HEK293 (cell line): ENCODE measurements around the gene FOXL2NB.

Experiments
- CTCF ChIA-PET: fragments of 350-600 bp; formaldehyde crosslinking; extraction: SDS; loops from one replicate; lab custom pipeline; 2021; ENCODE audit warnings: antibody characterized with exemption; lab: Yijun Ruan, JAX
- POLR2A ChIA-PET: fragments of 300-600 bp; formaldehyde crosslinking; extraction: SDS; loops from one replicate; lab custom pipeline; 2020; ENCODE audit warnings: antibody characterized with exemption, inconsistent platforms; lab: Yijun Ruan, JAX
- H3K27ac ChIP-seq: fragments of 200-500 bp; sonication (Bioruptor generic); 2 replicates; pipeline ENCODE4 v1.5.1; 2014; ENCODE audit warnings: low read depth, low read length, control low read depth, inconsistent platforms; ENCODE audit errors: extremely low read depth
- H3K36me3 ChIP-seq, 2 experiments: fragments of 200-500 bp in 1 of 2; sonication (Bioruptor generic) in 1 of 2; 1 replicate in 1 of 2; 2 replicates in 1 of 2; pipeline ENCODE4 v1.5.1; 2014 to 2017; ENCODE audit warnings: inconsistent platforms in 2 of 2, low read length in 2 of 2; ENCODE audit not compliant: control insufficient read depth in 2 of 2, insufficient read depth in 1 of 2
- H3K4me1 ChIP-seq: fragments of 200-500 bp; sonication (Bioruptor generic); 2 replicates; pipeline ENCODE4 v1.5.1; 2014; ENCODE audit warnings: mild to moderate bottlenecking, low read length, inconsistent platforms; ENCODE audit not compliant: control insufficient read depth, insufficient read depth
- H3K4me3 ChIP-seq: 2 replicates; pipeline ENCODE4 v1.5.1; 2011; ENCODE audit warnings: low read depth, mild to moderate bottlenecking, control low read depth, low read length, moderate library complexity
- H3K9me3 ChIP-seq: fragments of 200-500 bp; sonication (Bioruptor generic); 2 replicates; pipeline ENCODE4 v1.5.1; 2014; ENCODE audit warnings: low read depth, low read length, inconsistent platforms; ENCODE audit not compliant: control insufficient read depth, insufficient read depth
- HOXA7 ChIP-seq: sonication (generic); formaldehyde crosslinking; IDR thresholded peaks from 2 replicates; pipeline ENCODE4 v1.8.1; 2022; ENCODE audit warnings: missing genetic modification reagents, borderline replicate concordance
- HOXD13 ChIP-seq: sonication (generic); formaldehyde crosslinking; IDR thresholded peaks from 2 replicates; pipeline ENCODE4 v1.8.0; 2022; ENCODE audit warnings: missing genetic modification reagents, borderline replicate concordance
- PRDM6 ChIP-seq: fragments of 450-650 bp; formaldehyde crosslinking; IDR thresholded peaks from 2 replicates; pipeline ENCODE4 v1.5.1; 2017; ENCODE audit warnings: missing biosample characterization, missing genetic modification characterization
- SCRT1 ChIP-seq: fragments of 450-650 bp; formaldehyde crosslinking; IDR thresholded peaks from 2 replicates; pipeline ENCODE4 v1.5.1; 2016; ENCODE audit warnings: missing biosample characterization, missing genetic modification characterization, borderline replicate concordance
- SP2 ChIP-seq: fragments of 450-650 bp; formaldehyde crosslinking; IDR thresholded peaks from 2 replicates; pipeline ENCODE4 v1.5.1; 2016; ENCODE audit warnings: missing biosample characterization, missing genetic modification characterization
- ZBTB11 ChIP-seq: fragments of 450-650 bp; formaldehyde crosslinking; conservative IDR thresholded peaks from 2 replicates; pipeline ENCODE4 v1.5.1; 2016; ENCODE audit warnings: low read depth, missing biosample characterization, missing genetic modification characterization
- ZNF146 ChIP-seq: fragments of 450-650 bp; formaldehyde crosslinking; IDR thresholded peaks from 2 replicates; pipeline ENCODE4 v1.5.1; 2016; ENCODE audit warnings: missing biosample characterization, missing genetic modification characterization
- ZNF16 ChIP-seq: fragments of 450-650 bp; formaldehyde crosslinking; IDR thresholded peaks from 2 replicates; pipeline ENCODE4 v1.5.1; 2016; ENCODE audit warnings: low read depth, missing biosample characterization, missing genetic modification characterization
- ZNF169 ChIP-seq: fragments of 450-650 bp; formaldehyde crosslinking; IDR thresholded peaks from 2 replicates; pipeline ENCODE4 v1.5.1; 2016; ENCODE audit warnings: missing biosample characterization, missing genetic modification characterization
- ZNF214 ChIP-seq: fragments of 450-650 bp; formaldehyde crosslinking; IDR thresholded peaks from 2 replicates; pipeline ENCODE4 v1.5.1; 2017; ENCODE audit warnings: missing biosample characterization, mild to moderate bottlenecking, missing genetic modification characterization, borderline replicate concordance
- ZNF280C ChIP-seq: fragments of 450-650 bp; formaldehyde crosslinking; IDR thresholded peaks from 2 replicates; pipeline ENCODE4 v1.5.1; 2016; ENCODE audit warnings: missing biosample characterization, missing genetic modification characterization
- ZNF366 ChIP-seq: fragments of 450-650 bp; formaldehyde crosslinking; conservative IDR thresholded peaks from 2 replicates; pipeline ENCODE4 v1.5.1; 2016; ENCODE audit warnings: missing biosample characterization, missing genetic modification characterization
- ZNF530 ChIP-seq: fragments of 450-650 bp; formaldehyde crosslinking; IDR thresholded peaks from 2 replicates; pipeline ENCODE4 v1.5.1; 2016; ENCODE audit warnings: low read depth, missing biosample characterization, missing genetic modification characterization
- ZNF610 ChIP-seq: fragments of 450-650 bp; formaldehyde crosslinking; IDR thresholded peaks from 2 replicates; pipeline ENCODE4 v1.5.1; 2016; ENCODE audit warnings: missing biosample characterization, missing genetic modification characterization, borderline replicate concordance
- ZNF621 ChIP-seq: fragments of 450-650 bp; formaldehyde crosslinking; IDR thresholded peaks from 2 replicates; pipeline ENCODE4 v1.5.1; 2017; ENCODE audit warnings: missing biosample characterization, missing genetic modification characterization
- ZNF624 ChIP-seq: fragments of 450-650 bp; formaldehyde crosslinking; IDR thresholded peaks from 2 replicates; pipeline ENCODE4 v1.5.1; 2017; ENCODE audit warnings: missing biosample characterization, missing genetic modification characterization
- ZNF701 ChIP-seq: fragments of 450-650 bp; formaldehyde crosslinking; IDR thresholded peaks from 2 replicates; pipeline ENCODE4 v1.5.1; 2016; ENCODE audit warnings: missing biosample characterization, missing genetic modification characterization
- ZNF830 ChIP-seq: fragments of 450-650 bp; IDR thresholded peaks from 2 replicates; pipeline ENCODE4 v1.5.0; 2018; ENCODE audit warnings: missing biosample characterization, missing genetic modification characterization, low read depth, mild to moderate bottlenecking, moderate library complexity
- TF ChIP-seq, protein P1 (sequence below): fragments of 450-650 bp; formaldehyde crosslinking; IDR thresholded peaks from 2 replicates; pipeline ENCODE4 v1.5.1; 2017; ENCODE audit warnings: missing biosample characterization, missing genetic modification characterization
- TF ChIP-seq, protein P2 (sequence below): fragments of 450-650 bp; formaldehyde crosslinking; IDR thresholded peaks from 2 replicates; pipeline ENCODE4 v1.5.1; 2016; ENCODE audit warnings: missing biosample characterization, missing genetic modification characterization

FOXL2NB gene

GRCh38 chr3:138944929-138945708 lies 1.9 kb upstream of the FOXL2NB start:
- no peak overlapping the region for H3K27ac ChIP-seq
- ChIA-PET CTCF (interaction anchor here (0.8 to 1.2 kb wide), 2 partner anchors 22 to 29 kb away, joined by 3 to 4 read pairs; no protein-coding TSS in a partner anchor), POLR2A (no interaction called here)
- no peak for TF ChIP-seq ZBTB11
- TF ChIP-seq ZNF701 (tag by site-specific recombination), result no peak
- no peak for TF ChIP-seq HOXD13
- TF ChIP-seq ZNF169, result no peak
- no peak for TF ChIP-seq PRDM6
- no peak for TF ChIP-seq ZNF621
- no peaks in the 10 kb centered on the region for H3K36me3 ChIP-seq
- H3K4me1 ChIP-seq, result no peaks in the 10 kb centered on the region
- no peak overlapping the region for H3K4me3 ChIP-seq
- H3K9me3 ChIP-seq, result no peaks in the 10 kb centered on the region

- Histone ChIP-seq H3K27ac (no peak overlapping the region), H3K9me3 (no peaks in the 10 kb centered on the region), H3K4me3 (peak overlapping the region; percentile 21), H3K36me3 (no peaks in the 10 kb centered on the region), H3K4me1 (no peaks in the 10 kb centered on the region)
- CTCF ChIA-PET, result interaction anchor here (0.8 to 1.4 kb wide), 2 partner anchors 30 to 383 kb away, joined by 3 to 7 read pairs; no protein-coding TSS in a partner anchor
- POLR2A ChIA-PET, result no interaction called here
- TF ChIP-seq ZNF530 (tag by site-specific recombination) (no peak), ZNF280C (tag by site-specific recombination) (no peak), ZNF830 (no peak), SP2 (tag by site-specific recombination) (no peak), ZNF16 (tag by site-specific recombination) (no peak), ZNF624 (tag by site-specific recombination) (no peak), ZNF366 (tag by site-specific recombination) (no peak), SCRT1 (tag by site-specific recombination) (no peak), ZNF214 (tag by site-specific recombination) (no peak), ZNF146 (tag by site-specific recombination) (no peak), HOXA7 (CRISPR knock-in tag) (no peak), ZNF610 (tag by site-specific recombination) (no peak)
- TF ChIP-seq, protein P1, sequence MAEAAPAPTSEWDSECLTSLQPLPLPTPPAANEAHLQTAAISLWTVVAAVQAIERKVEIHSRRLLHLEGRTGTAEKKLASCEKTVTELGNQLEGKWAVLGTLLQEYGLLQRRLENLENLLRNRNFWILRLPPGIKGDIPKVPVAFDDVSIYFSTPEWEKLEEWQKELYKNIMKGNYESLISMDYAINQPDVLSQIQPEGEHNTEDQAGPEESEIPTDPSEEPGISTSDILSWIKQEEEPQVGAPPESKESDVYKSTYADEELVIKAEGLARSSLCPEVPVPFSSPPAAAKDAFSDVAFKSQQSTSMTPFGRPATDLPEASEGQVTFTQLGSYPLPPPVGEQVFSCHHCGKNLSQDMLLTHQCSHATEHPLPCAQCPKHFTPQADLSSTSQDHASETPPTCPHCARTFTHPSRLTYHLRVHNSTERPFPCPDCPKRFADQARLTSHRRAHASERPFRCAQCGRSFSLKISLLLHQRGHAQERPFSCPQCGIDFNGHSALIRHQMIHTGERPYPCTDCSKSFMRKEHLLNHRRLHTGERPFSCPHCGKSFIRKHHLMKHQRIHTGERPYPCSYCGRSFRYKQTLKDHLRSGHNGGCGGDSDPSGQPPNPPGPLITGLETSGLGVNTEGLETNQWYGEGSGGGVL, result no peak
- TF ChIP-seq, protein P2, sequence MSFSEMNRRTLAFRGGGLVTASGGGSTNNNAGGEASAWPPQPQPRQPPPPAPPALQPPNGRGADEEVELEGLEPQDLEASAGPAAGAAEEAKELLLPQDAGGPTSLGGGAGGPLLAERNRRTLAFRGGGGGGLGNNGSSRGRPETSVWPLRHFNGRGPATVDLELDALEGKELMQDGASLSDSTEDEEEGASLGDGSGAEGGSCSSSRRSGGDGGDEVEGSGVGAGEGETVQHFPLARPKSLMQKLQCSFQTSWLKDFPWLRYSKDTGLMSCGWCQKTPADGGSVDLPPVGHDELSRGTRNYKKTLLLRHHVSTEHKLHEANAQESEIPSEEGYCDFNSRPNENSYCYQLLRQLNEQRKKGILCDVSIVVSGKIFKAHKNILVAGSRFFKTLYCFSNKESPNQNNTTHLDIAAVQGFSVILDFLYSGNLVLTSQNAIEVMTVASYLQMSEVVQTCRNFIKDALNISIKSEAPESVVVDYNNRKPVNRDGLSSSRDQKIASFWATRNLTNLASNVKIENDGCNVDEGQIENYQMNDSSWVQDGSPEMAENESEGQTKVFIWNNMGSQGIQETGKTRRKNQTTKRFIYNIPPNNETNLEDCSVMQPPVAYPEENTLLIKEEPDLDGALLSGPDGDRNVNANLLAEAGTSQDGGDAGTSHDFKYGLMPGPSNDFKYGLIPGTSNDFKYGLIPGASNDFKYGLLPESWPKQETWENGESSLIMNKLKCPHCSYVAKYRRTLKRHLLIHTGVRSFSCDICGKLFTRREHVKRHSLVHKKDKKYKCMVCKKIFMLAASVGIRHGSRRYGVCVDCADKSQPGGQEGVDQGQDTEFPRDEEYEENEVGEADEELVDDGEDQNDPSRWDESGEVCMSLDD (tag by site-specific recombination), result no peak
Measured at GRCh38 chr3:138945709-138946662, 1.0 kb upstream of the FOXL2NB start.
